GM12878 (cell line): Measurements from ENCODE around the gene NDUFC2. TPM values are rescaled to one million over a fixed set of nuclear protein-coding genes. Genes with fewer than 3 reads are reported as not detected.

ENCODE experiments used
- ATAC-seq: fragments of 200-7000 bp; cut with Tn5 transposase; 3 replicates; pipeline ENCODE4 v1.9.1; 2020; ENCODE audit warnings: mild to moderate bottlenecking, moderate library complexity
- BruUV-seq: library from RNA; stranded (reverse); fragments of 400-500 nt; replicated peaks from 2 replicates; lab custom pipeline; 2021; lab: Mats Ljungman, UMichigan
- CTCF ChIA-PET: fragments of 300-600 bp; sonication (Branson Sonifier 250); formaldehyde crosslinking; extraction: SDS; loops from one replicate; lab custom pipeline; 2021; ENCODE audit warnings: inconsistent platforms; lab: Yijun Ruan, JAX
- POLR2A ChIA-PET: fragments of 350-600 bp; formaldehyde crosslinking; extraction: SDS; loops from one replicate; lab custom pipeline; 2021; ENCODE audit warnings: inconsistent platforms; lab: Charles Lee
- RAD21 ChIA-PET: fragments of 300-600 bp; sonication (Branson Sonifier 250); formaldehyde crosslinking; loops from one replicate; lab custom pipeline; 2023; ENCODE audit warnings: antibody characterized with exemption; ENCODE audit not compliant: unreplicated experiment; lab: Charles Lee
- SMC1A ChIA-PET: fragments of 300-600 bp; sonication (Branson Sonifier 250); formaldehyde crosslinking; loops from one replicate; lab custom pipeline; 2023; ENCODE audit not compliant: unreplicated experiment, uncharacterized antibody; lab: Charles Lee
- DNase-seq: peaks from one replicate; pipeline ENCODE4 v3.0.0-alpha.2; 2011; ENCODE audit warnings: low read depth, low spot score
- FAIRE-seq: peaks from 3 replicates; lab custom pipeline; 2011; peaks lifted over from hg19 to GRCh38; lab: Jason Lieb, UNC
- H2AFZ ChIP-seq: 2 replicates; pipeline ENCODE4 v1.6.0; 2011; ENCODE audit warnings: low read depth, low read length, control low read depth; ENCODE audit not compliant: control insufficient read depth
- H3K27ac ChIP-seq: 2 replicates; pipeline ENCODE4 v1.5.1; 2011; ENCODE audit warnings: control low read depth; ENCODE audit not compliant: control insufficient read depth, insufficient read depth
- H3K27me3 ChIP-seq, 2 experiments: replicated peaks in 1 of 2; 2 replicates each; pipeline versions ENCODE4 v1.6.0 to v1.6.1; 2011; ENCODE audit warnings: low read length in 1 of 2; ENCODE audit not compliant: control insufficient read depth in 2 of 2, insufficient read depth in 2 of 2
- H3K36me3 ChIP-seq, 2 experiments: 2 replicates each; pipeline ENCODE4 v1.5.1; 2011; ENCODE audit warnings: low read length in 1 of 2; ENCODE audit not compliant: control insufficient read depth in 2 of 2, insufficient read depth in 2 of 2
- H3K4me1 ChIP-seq: 2 replicates; pipeline ENCODE4 v1.6.1; 2011; ENCODE audit warnings: mild to moderate bottlenecking, low read length, moderate library complexity, mixed read lengths; ENCODE audit not compliant: control insufficient read depth, insufficient read depth
- H3K4me2 ChIP-seq: 2 replicates; pipeline ENCODE4 v1.6.0; 2011; ENCODE audit warnings: control low read depth; ENCODE audit not compliant: control insufficient read depth, insufficient read depth
- H3K4me3 ChIP-seq: fragments of 200-600 bp; sonication (generic); 2 replicates; pipeline ENCODE4 v1.5.1; 2016
- H3K79me2 ChIP-seq: 2 replicates; pipeline ENCODE4 v1.6.0; 2011; ENCODE audit warnings: low read length; ENCODE audit not compliant: control insufficient read depth, insufficient read depth
- H3K9ac ChIP-seq: 2 replicates; pipeline ENCODE4 v1.8.0; 2011; ENCODE audit warnings: low read length, control low read depth, mixed read lengths; ENCODE audit not compliant: control insufficient read depth, insufficient read depth
- H3K9me3 ChIP-seq: replicated peaks from 3 replicates; pipeline ENCODE4 v1.5.1; 2011; ENCODE audit warnings: mild to moderate bottlenecking, low read length; ENCODE audit not compliant: control insufficient read depth, insufficient read depth
- H4K20me1 ChIP-seq: 2 replicates; pipeline ENCODE4 v1.6.0; 2011; ENCODE audit not compliant: control insufficient read depth, insufficient read depth
- BCL11A ChIP-seq: IDR thresholded peaks from 2 replicates; pipeline ENCODE4 v1.6.1; 2011; ENCODE audit warnings: low read depth, low read length
- CBX5 ChIP-seq: sonication (generic); IDR thresholded peaks from 2 replicates; pipeline ENCODE4 v1.6.1; 2016; ENCODE audit warnings: low read depth, moderate library complexity, mild to moderate bottlenecking, inconsistent platforms
- CHD2 ChIP-seq: IDR thresholded peaks from 2 replicates; pipeline ENCODE4 v1.6.1; 2011; ENCODE audit warnings: low read depth, low read length, improper control_type of control experiment, borderline replicate concordance
- CHD4 ChIP-seq: fragments of 200-600 bp; sonication (generic); IDR thresholded peaks from 2 replicates; pipeline ENCODE4 v1.6.1; 2016; ENCODE audit warnings: mild to moderate bottlenecking
- JUND ChIP-seq: IDR thresholded peaks from 2 replicates; pipeline ENCODE4 v1.6.1; 2012; ENCODE audit warnings: low read depth, mild to moderate bottlenecking, low read length, improper control_type of control experiment, moderate library complexity
- KAT2A ChIP-seq: conservative IDR thresholded peaks from 2 replicates; pipeline ENCODE4 v1.6.1; 2011; ENCODE audit warnings: low read depth, low read length; ENCODE audit not compliant: control insufficient read depth
- MTA2 ChIP-seq: fragments of 450-650 bp; IDR thresholded peaks from 2 replicates; pipeline ENCODE4 v1.6.1; 2016; ENCODE audit warnings: low read depth, mild to moderate bottlenecking, moderate library complexity
- NFYB ChIP-seq: IDR thresholded peaks from 2 replicates; pipeline ENCODE4 v1.6.1; 2011; ENCODE audit warnings: low read depth, mild to moderate bottlenecking, low read length, improper control_type of control experiment, moderate library complexity; ENCODE audit not compliant: insufficient read depth
- NRF1 ChIP-seq: conservative IDR thresholded peaks from 2 replicates; pipeline ENCODE4 v1.6.1; 2011; ENCODE audit warnings: mild to moderate bottlenecking, low read depth, low read length, improper control_type of control experiment
- PKNOX1 ChIP-seq: fragments of 450-650 bp; IDR thresholded peaks from 2 replicates; pipeline ENCODE4 v1.6.1; 2016; ENCODE audit warnings: mild to moderate bottlenecking
- SPI1 ChIP-seq: IDR thresholded peaks from 2 replicates; pipeline ENCODE4 v1.6.1; 2011; ENCODE audit warnings: low read depth, mild to moderate bottlenecking, low read length, moderate library complexity, borderline replicate concordance; ENCODE audit not compliant: insufficient read depth
- ZNF24 ChIP-seq: fragments of 450-650 bp; IDR thresholded peaks from 2 replicates; pipeline ENCODE4 v1.6.1; 2017; ENCODE audit warnings: antibody characterized with exemption, mild to moderate bottlenecking
- ZNF622 ChIP-seq: fragments of 450-650 bp; IDR thresholded peaks from 2 replicates; pipeline ENCODE4 v1.6.1; 2017; ENCODE audit warnings: mild to moderate bottlenecking, inconsistent platforms
- WGBS: methylation state at CpG from one replicate; pipeline ENCODE4 v1.1.6; 2016; ENCODE audit warnings: low lambda C conversion rate; ENCODE audit not compliant: insufficient replicate concordance, insufficient coverage; ENCODE audit errors: missing lambda C conversion rate; 5-methylcytosine and 5-hydroxymethylcytosine counted together
- in situ Hi-C: fragments of 300-500 bp; cut with MboI; formaldehyde crosslinking; loops from 9 replicates; pipeline ENCODE4 v1.14.3; 2018; ENCODE audit warnings: mixed read lengths
- intact Hi-C: fragments of 100-400 bp; cut with micrococcal nuclease; formaldehyde crosslinking; loops from one replicate; pipeline ENCODE4 v1.14.2; 2022; ENCODE audit not compliant: unreplicated experiment
- polyA plus RNA-seq, 11 experiments: library from polyadenylated mRNA; depleted of rRNA in 4 of 11; unstranded in 6 of 11; stranded (reverse) in 5 of 11; fragments of >200 nt; fragmentation: Nextera tagmentation in 4 of 11; fragmentation: Illumina TruSeq in 1 of 11; extraction: Ambion mirVana in 4 of 11; extraction: Trizol in 1 of 11; gene quantifications; 1 replicate in 1 of 11; 2 replicates in 10 of 11; pipeline versions ENCODE4 v1.2.1 to v1.2.3, GENCODE V29; 2011 to 2016; ENCODE audit warnings: inconsistent platforms in 2 of 11, missing spikeins in 2 of 11, low read depth in 1 of 11
- total RNA-seq, 4 experiments: library from RNA; depleted of rRNA in 3 of 4; stranded (reverse); fragments of >200 nt in 3 of 4; fragmentation: Illumina TruSeq in 1 of 4; extraction: Trizol in 1 of 4; gene quantifications; 2 replicates each; pipeline versions ENCODE4 v1.2.1 to v1.2.3, GENCODE V29; 2013 to 2021
- TF ChIP-seq, protein P1 (sequence below): fragments of 450-650 bp; IDR thresholded peaks from 2 replicates; pipeline ENCODE4 v1.6.1; 2017; ENCODE audit warnings: antibody characterized with exemption, mild to moderate bottlenecking, moderate library complexity
- TF ChIP-seq, protein P2 (sequence below): fragments of 150-350 bp; IDR thresholded peaks from 2 replicates; pipeline ENCODE4 v1.6.1; 2016; ENCODE audit warnings: low read depth, low read length

The NDUFC2 gene
- total and polyA plus RNA-seq, 10 of the 15 experiments (the other 5 are each of a cell fraction or from before 2014, with no cell fraction given) = 103 to 529 (median 192) TPM

GRCh38 chr11:78050964-78051831 lies 28.5 kb downstream of the NDUFC2 start:
- ChIA-PET RAD21 (no interaction called here), SMC1A (no interaction called here), CTCF (interaction anchor here (0.8 kb wide), 1 partner anchor 52 kb away, joined by 3 read pairs; no protein-coding TSS in a partner anchor), POLR2A (interaction anchor here (0.6 to 0.9 kb wide), 2 partner anchors 13 to 434 kb away, joined by 3 to 6 read pairs; no protein-coding TSS in a partner anchor)
- no peak overlapping the region for H3K9ac ChIP-seq
- H3K9me3 ChIP-seq = no peaks in the 10 kb centered on the region
- no TSS peak for BruUV-seq
- intact Hi-C loops = no loop called here
- no peaks in the 10 kb centered on the region for H3K36me3 ChIP-seq
- WGBS = 51% methylated on average over 6 of the region's 6 CpGs
- ATAC-seq = no peak
- no peaks in the 10 kb centered on the region for H3K27me3 ChIP-seq
- no peaks in the 10 kb centered on the region for H3K4me1 ChIP-seq
- H3K79me2 ChIP-seq = no peaks in the 10 kb centered on the region
- DNase-seq = no peak
- H2AFZ ChIP-seq = no peak overlapping the region
- no peak overlapping the region for H3K4me3 ChIP-seq
- no peak overlapping the region for H3K4me2 ChIP-seq
- H3K27ac ChIP-seq = no peak overlapping the region
- in situ Hi-C loops = no loop called here
- no peaks in the 10 kb centered on the region for H4K20me1 ChIP-seq
- FAIRE-seq = no peak
- TF ChIP-seq, protein P1, sequence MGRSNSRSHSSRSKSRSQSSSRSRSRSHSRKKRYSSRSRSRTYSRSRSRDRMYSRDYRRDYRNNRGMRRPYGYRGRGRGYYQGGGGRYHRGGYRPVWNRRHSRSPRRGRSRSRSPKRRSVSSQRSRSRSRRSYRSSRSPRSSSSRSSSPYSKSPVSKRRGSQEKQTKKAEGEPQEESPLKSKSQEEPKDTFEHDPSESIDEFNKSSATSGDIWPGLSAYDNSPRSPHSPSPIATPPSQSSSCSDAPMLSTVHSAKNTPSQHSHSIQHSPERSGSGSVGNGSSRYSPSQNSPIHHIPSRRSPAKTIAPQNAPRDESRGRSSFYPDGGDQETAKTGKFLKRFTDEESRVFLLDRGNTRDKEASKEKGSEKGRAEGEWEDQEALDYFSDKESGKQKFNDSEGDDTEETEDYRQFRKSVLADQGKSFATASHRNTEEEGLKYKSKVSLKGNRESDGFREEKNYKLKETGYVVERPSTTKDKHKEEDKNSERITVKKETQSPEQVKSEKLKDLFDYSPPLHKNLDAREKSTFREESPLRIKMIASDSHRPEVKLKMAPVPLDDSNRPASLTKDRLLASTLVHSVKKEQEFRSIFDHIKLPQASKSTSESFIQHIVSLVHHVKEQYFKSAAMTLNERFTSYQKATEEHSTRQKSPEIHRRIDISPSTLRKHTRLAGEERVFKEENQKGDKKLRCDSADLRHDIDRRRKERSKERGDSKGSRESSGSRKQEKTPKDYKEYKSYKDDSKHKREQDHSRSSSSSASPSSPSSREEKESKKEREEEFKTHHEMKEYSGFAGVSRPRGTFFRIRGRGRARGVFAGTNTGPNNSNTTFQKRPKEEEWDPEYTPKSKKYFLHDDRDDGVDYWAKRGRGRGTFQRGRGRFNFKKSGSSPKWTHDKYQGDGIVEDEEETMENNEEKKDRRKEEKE = no peak
- TF ChIP-seq NRF1 = no peak
- no peak for TF ChIP-seq KAT2A
- TF ChIP-seq PKNOX1 = no peak
- no peak for TF ChIP-seq ZNF622
- TF ChIP-seq BCL11A = no peak
- no peak for TF ChIP-seq MTA2
- TF ChIP-seq JUND = no peak
- TF ChIP-seq CBX5 = no peak
- no peak for TF ChIP-seq ZNF24
- TF ChIP-seq SPI1 = no peak
- no peak for TF ChIP-seq NFYB
- TF ChIP-seq, protein P2, sequence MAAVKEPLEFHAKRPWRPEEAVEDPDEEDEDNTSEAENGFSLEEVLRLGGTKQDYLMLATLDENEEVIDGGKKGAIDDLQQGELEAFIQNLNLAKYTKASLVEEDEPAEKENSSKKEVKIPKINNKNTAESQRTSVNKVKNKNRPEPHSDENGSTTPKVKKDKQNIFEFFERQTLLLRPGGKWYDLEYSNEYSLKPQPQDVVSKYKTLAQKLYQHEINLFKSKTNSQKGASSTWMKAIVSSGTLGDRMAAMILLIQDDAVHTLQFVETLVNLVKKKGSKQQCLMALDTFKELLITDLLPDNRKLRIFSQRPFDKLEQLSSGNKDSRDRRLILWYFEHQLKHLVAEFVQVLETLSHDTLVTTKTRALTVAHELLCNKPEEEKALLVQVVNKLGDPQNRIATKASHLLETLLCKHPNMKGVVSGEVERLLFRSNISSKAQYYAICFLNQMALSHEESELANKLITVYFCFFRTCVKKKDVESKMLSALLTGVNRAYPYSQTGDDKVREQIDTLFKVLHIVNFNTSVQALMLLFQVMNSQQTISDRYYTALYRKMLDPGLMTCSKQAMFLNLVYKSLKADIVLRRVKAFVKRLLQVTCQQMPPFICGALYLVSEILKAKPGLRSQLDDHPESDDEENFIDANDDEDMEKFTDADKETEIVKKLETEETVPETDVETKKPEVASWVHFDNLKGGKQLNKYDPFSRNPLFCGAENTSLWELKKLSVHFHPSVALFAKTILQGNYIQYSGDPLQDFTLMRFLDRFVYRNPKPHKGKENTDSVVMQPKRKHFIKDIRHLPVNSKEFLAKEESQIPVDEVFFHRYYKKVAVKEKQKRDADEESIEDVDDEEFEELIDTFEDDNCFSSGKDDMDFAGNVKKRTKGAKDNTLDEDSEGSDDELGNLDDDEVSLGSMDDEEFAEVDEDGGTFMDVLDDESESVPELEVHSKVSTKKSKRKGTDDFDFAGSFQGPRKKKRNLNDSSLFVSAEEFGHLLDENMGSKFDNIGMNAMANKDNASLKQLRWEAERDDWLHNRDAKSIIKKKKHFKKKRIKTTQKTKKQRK = no peak
- TF ChIP-seq CHD2 = no peak
- no peak for TF ChIP-seq CHD4
